Inflammatory macrophage (primary cell): ENCODE results near the gene DRC3.

Experiments
- DNase-seq, 2 donors: peaks; one replicate each; pipeline ENCODE4 v3.0.0-alpha.2; 2020 to 2022

The DRC3 gene

DNA sequence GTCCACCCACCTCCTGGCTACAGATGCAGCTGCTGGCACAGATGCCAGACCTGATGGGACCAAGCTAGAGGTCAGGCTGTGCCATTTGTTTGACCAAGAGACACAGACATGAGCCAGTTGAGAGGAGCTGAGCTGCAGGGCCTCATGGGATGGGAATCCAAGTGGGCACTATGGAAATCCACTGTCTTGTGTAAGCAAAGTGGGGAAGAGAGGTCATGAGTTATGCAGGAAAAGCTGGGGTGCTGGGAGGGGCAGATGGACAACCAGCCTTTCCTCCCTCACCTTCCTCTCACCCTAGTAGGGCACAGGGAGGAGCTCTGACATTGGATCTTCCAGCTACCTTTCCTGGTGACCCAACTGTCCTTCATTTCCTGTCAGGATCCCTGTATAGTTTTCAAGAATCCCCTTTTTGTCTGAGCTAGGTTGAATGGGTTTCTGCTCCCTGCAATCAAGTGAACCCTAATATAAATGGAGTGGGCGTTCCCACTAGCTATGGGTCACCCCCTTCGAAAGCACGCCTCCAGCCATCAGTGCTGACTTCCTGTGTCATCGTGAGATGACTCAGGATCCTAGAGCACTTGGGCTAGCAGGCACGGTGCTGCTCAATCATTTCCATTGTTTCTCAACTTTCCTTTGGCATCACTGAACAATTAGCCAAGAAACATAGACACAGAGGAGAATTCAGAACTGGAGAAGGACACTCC, 52.7 kb downstream of the DRC3 start:
- peak; percentile 93 to 95 for DNase-seq

DNA sequence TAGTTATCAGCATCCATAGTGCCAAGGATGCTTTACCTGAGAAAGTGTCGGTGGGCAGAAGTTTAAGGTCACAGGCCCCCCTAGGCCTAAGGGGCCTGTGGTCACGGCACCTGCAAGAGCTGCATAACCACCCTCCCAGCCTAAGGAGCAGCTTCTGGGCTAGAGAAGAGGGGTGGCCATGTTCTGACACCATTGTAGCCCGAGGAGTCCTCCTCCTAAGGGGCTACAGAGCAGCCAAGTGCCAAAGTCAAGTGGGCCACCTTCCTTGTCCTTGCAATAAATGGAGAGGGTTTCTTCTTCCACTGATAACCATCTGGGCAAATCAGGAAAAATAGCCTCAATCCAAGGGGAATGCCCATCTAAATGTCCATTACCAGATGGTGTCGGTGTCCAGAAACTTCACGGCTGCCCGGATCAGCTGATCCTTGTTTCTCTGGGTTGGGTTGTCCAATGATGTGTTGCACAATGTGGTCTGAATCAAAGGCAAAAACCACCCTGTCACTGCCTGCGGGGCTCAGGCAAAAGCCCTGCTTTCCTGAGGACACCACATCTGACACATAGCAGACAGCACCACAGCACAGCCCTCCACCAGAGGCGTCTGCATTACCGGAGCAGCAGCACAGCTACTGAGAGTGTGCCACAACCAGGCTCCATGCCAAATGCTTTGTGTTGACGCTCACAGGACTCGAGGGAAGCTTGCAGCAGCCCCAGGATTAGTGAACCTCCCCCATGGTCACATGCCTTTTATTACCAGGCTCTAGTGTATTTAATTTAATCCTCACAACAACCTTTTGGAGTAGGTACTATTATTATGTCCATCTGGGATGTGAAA, 53.5 kb downstream of the DRC3 start:
- peak; percentile 77 to 87 for DNase-seq

DNA sequence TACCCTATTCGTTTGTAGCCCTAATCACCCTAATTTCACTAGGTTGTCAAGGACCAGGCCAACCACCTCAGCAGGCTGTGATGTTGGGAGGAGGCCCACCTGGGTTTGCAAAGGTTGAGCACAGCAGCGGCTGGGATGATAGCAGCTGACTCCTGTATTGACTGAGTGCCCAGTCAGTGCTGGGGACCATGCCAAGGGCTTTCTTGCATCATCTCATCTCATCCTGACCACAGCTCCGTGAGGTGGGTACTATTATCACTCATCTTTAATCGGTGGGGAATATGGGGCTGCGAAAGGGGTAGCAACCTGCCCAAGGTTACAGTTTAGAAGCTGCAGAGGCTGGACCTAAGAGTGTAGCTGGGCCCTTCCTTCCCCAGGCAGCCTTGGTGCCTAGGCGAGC, 54.6 kb downstream of the DRC3 start:
- no peak for DNase-seq

DNA sequence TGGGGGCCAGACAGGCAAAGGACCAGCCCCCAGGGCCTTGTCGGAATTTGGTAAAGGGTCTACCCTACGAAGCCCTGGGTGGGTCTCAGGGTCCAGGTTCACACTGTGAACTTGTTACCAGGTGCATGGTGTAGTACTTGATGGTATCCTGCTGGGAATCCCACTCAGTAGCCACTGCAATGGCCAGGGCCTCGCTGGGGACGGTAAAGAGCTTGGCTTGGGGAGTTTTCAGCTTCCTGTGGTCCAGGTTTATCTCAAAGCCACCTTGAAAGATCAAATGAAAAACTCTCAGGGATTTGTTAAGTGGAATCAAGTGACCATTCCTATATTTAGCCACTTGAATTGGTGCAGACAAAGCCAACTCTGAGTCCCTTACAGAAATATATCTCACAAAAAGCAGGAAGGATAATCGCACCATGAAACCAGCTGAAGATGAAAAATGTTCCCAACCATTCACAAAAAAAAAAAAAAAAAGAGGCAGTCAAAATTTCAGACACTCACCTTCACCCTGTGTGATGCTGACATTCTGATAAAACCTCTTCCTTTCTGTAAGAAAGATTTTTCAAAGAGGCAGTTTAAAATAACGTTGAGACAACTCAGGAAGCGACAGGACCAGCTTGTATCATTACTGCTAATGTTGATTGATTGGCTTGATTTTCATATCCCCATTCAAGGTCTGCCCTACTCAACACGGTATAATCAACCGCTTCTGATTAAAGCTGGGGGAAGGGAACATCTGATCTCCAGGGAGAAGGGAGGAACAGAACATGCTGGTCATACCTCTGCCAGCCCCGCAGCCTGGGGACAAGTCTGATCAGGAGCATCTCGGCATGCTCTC, 55.7 kb downstream of the DRC3 start:
- DNase-seq = no peak

DNA sequence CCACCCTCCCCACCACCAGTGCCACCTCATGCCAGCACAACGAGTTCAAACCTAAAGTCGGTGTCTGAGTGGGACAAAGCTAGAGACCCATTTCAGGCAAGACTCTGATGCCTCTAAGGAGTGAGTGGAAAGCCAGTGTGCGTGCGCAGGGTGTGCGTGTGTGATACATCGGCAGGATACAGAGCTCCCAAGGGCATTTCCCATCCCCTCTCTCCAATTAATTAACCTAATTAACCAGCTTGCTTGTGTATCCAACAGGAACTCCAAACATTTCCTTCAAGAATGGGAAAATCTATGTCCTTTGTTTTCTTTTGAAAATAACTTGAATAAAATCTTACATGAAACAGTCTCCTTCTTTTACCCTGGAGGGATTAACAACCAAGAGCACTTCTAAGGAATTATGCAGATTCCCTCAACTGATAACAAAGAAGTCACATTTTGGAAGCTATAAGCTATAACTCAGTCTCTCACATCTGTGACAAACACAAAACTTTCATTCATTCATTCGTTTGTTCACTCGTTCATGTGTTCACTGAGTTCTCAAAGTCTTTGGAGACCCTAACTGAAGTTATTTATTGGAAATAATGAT, 56.4 kb downstream of the DRC3 start:
- no peak for DNase-seq

DNA sequence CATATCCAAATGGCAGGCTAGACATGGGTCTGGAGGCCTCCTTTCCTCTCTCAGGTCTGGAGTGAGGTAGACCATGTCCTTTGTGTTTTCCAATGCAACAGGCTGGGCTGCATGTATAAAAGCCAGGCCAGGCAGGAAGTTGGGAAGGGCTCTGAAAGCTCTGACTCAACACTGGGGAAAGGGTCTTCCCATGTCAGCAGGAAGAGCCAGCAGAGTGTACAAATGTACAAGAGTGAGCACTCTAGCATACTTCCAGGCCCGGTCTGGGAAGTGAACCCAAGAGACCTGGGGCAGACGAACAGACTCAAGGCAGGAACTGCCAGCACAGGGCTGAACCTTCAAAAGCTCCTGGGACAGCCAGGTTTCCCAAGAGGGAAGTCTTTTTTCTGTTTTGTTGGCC, 59.3 kb downstream of the DRC3 start:
- peak in 1 of 2 donors; percentile 6 for DNase-seq

DNA sequence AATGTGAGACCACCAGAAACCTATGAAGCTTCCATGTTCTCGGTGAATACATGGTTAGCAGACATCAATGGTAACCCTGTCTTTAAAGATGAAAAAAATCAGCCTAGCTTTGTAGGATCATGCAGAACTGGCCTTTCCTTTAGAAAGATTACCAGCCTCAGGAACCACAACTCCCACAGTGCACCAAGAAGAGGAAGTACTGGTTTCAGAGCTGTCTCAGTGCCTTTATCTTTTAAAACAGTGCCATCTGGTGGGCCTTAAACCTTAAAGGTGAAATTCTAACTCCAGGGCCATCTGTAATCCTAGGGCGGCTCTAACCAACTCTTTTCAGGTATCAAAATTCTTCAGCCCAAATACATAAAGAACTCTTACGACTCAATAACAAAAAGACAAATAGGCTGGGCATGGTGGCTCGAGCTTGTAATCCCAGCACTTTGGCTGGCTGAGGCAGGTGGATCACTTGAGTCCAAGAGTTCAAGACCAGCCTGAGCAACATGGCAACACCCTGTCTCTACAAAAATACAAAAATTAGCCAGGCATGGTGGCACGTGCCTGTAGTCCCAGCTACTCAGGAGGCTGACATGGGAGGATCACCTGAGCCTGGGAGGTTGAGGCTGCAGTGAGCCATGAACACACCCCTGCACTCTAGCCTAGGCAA, 60.9 kb downstream of the DRC3 start:
- DNase-seq = peak; percentile 90

DNA sequence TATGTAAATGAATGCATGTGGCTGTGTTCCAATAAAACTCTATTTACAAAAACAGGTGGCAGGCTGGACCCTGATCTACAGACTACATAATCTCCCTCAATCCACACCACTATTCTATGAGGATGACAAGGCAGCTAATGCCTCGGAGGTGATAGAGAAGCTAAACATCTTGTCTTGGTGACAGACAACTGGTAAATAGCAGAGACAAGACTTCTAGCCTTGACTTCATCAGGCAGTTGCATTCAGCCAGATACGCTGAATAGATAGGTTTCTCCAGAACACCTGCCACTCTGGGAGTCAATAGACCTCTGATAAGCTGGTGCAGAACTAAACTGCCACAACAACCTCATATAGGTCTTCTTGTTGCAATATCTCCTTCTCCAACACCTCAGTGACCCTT, 63.0 kb downstream of the DRC3 start:
- DNase-seq = no peak

DNA sequence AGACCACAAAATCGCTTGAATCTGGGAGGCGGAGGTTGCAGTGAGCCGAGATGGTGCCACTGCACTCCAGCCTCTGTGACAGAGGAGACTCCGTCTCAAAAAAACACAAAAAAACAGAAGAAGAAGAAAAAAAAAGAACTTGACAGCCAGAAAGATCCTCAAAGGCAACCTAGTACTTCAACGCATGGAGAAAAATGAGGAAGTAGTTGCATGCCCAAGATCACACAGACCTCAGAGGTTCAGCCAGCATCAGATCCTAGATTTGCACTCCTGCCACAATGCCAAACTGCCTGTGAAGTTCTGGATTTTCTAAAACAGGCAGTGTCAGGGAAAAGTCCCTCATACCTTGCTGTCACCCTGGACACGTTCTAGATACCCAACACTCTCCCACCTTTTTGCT, 64.8 kb downstream of the DRC3 start:
- peak; percentile 66 to 68 for DNase-seq

DNA sequence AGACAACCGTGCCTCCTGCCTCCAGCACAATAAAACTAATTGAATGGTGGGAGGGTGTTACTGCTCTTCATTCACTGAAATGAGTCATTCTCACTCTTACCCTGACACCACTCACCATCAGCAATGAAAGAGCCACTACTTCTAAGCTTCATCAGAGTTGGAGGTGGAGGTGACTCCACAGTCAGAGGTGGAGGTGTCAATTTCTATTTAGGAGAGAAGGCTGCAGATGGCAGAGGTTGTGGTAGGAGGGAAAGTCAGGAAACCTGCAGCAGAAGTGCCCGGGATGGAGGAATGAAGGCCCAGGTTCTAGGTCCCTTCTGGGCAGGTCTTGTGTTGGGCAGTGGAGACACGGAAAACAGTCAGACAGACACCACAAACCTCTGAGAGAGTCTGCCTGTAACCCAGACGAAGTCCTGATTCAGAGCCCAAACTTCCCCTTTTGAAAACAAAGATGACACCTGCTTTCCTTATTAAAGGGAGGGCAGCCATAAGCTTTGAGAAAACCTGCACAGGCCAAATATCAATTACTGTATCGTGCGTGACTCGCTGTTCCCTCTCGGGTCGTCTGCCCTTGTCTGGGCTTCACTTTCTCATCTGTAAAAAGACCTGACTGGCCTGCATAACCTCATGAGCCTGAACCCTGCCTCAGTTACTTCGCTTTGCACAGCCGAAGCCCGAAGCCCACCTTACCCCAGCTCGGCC, 65.6 kb downstream of the DRC3 start:
- peak; percentile 54 to 60 for DNase-seq

DNA sequence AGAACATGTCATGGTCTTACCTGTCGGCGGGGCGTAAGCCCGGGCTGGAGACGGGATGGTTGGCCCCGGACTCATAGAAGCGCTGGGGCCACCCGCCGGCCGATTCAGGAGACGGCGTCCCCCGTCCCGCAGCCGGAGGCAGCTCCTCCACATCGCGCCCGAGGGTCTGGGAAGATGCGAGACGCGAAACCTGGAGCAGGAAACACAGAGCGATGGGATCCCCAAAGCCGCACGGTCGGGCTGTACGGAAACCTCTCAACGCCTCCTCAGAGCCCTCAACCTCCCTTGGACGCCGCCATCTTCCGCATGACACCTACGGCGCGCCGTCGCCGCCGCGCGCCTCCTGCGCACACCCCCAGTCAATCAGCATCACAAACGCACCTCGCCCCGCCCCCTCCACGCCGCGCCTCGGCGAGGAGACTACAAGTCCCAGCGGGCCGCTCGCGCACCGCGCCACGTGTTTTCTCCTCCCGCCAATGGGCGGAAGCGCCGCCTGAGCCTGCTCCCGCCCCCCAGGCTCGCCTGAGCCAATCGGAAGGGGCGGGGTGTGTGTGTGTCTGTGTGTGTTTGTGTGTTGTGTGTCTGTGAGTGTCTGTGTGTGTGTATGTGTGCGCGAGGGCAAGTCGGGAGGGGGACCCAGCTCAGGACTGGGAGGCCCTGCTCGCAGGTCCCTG, 66.3 kb downstream of the DRC3 start, which contains the start of the genes ATPAF2 and GID4:
Gene ATPAF2, minus strand, starts transcription at position 308 of the 674 bp plus-strand sequence. Its CDS starts 155 bp downstream, at position 153.
Gene GID4, plus strand, starts transcription at position 548 of the 674 bp plus-strand sequence. Its CDS starts 57 bp downstream, at position 605.
- peak; percentile 99 to 100 for DNase-seq

DNA sequence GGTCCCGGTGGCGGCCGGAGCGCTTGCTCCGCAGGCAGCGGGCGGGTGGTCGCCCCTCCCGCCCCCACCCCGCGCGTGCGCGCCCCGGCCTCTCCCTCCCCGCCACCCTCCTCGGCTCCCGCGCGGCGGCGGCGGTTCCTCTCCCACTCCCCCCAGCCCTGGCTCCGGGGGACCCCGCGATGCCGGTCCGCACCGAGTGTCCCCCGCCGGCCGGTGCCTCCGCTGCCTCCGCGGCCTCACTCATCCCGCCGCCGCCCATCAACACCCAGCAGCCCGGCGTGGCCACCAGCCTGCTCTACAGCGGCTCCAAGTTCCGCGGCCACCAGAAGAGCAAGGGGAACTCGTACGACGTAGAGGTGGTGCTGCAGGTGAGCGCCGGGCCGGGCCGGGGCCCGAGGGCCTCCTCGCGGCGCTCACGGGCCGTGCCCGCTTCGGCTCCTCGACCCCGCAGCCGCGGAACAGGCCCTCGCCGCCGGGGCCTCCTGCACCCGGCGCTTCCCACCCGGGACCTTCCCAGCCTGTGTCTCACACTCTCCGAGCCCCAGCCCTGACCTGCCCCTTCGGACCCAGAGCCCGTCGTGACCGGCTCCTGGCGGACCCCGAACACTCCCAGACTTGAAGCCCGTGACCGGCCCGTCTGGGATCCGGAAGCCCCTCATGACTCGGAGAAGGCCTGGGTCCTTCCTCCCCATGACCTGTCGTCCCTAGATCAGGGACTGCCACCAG, 67.0 kb downstream of the DRC3 start:
- DNase-seq = peak in 1 of 2 donors; percentile 29

DNA sequence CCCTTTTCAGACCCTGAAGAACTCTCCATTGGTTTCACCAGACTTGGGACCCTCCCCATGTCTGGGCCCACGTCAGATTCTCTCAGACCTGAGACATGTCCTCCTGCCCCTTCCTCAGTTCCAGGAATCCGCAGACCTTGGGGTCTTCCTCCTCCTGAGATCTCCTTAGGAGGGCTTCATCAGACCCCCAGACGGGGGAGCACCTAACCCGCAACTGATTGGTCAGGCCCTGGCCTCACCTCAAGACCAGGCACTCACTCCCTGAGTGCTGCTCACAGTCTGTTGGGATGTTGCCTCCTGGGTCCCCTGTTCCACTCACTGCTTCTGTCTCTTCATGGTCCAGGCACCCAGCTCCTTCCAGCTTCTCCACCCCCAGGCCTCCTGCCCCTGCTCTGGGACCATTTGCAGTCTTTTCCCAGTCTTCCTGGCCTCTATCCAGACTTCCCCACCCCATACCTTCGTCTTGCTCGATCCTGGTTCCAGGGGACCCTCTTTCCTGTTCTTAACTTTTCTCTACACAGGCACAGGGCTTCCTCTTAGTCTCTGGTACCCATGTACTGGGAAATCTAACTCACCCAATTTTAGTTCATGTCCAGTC, 67.7 kb downstream of the DRC3 start:
- DNase-seq = no peak

DNA sequence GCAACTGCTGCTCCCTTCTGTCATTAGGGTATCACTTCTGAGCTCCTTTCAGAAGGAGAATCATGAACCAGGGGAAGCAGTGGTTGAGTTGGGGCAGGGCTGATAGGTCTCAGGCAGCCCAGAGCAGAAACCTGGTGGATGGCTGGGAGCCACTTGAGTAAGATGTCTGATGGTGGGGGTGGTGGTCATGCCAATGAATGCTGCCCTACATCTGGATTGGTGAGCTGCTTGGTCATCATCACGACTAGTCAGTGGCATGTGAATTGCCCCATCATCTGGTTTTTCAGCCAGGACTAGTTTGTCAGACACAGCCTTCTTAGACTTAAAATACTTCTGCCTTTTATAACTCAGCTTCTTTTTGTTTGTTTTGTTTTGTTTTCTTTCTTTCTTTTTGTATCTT, 69.1 kb downstream of the DRC3 start:
- DNase-seq = peak; percentile 31 to 62

DNA sequence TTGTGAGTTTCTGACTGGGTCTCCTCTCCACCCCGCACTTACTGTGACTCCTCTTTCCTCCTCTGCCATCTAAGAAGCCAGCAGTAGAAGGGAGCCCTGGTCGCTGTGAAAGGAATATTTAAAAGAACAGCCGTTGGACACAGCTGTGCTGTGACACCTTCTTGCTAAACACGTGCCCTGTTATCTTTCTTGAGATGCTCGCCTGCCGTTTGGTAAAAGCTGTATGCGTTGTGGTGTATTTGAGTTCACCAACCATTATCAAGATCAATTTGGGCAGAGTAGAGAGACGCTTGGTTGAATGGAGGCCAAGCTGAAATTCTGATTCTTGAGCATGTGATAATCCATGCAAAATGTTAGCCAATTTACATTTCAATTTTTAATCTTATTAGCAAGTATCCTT, 70.3 kb downstream of the DRC3 start:
- DNase-seq = no peak

DNA sequence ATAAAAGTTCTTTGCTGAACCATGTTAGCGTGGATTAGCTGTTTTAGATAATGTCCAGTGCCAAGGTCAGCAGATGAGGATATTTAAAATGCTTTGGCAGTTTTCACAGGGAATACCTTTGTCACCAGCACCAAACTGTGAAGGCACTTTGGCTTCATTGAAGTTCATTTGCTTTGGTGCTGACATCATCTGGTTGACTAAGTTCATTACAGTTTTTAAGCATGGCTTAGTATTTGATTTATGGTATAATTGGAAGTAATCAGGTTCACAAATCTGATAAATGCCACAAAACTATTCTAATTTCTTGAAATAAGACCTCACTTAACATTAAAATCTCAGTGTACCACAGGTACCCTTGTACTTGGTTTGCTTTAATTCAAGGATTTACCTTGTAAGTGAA, 70.8 kb downstream of the DRC3 start:
- no peak for DNase-seq

DNA sequence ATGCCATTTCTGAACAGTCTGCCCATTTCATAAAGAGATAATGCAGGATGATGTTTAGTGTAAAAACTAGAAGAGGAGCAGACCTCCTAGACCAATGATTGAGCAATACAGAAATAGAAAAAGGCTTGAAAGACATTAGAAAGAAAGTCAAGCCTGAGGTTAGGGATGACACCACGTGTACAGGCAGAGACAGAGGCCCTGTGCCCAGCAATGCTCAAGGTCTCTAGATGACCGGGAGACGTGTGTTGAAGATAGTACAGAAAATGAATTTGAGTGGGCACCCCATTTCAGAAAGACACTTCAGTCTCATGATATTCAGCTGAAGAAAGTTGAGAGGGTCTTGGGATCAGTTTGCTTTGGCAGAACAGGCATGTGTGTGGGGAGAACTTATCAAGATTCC, 71.9 kb downstream of the DRC3 start:
- DNase-seq = no peak

DNA sequence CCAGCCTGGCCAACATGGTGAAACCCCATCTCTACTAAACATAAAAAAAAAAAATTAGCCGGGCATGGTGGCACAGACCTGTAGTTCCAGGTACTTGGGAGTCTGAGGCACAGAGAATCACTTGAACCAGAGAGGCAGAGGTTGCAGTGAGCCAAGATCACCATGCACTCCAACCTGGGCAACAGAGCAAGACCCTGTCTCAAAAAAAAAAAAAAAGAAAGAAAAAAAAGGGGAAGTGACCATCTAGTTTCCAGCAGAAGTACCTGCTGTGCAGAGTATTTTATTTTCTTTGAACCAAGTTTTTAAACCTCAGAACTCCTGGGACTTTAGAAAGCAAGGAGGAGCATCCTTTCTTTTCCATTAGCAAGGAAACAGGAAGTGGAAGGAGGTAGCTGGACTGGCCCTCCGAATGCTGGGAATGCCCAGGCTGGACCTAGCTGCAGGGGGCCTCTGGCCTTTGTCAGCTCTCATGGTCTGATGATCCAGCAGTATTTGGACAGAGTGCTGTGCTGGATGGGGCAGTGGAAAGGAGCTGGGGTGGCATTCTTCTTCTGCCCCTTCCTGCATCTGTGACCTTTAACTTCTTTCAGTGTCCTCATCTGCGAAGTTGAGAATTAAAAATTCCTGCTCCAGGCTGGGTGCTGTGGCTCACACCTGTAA, 73.2 kb downstream of the DRC3 start:
- DNase-seq = no peak

DNA sequence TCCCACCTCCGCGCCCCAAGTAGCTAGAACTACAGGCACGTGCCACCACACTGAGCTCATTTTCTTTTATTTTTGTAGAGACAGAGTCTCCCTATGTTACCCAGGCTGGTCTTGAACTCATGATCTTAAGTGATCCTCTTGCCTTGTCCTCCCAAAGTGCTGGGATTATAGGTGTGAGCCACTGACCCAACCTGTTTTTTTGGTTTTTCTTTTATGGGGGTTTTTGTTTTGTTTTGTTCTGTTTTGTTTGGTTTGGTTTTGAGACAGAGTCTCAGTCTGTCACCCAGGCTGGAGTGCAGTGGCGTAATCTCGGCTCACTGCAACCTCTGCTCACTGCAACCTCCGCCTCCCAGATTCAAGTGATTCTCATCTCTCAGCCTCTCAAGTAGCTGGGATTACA, 82.9 kb downstream of the DRC3 start:
- no peak for DNase-seq
